Measurements from ENCODE around the gene BPHL.
"Not testable (repeated sequence)": the region's sequence is repeated elsewhere in the genome, so short reads cannot be mapped to it uniquely, and the experiment has no call there.

Gene BPHL

DNA sequence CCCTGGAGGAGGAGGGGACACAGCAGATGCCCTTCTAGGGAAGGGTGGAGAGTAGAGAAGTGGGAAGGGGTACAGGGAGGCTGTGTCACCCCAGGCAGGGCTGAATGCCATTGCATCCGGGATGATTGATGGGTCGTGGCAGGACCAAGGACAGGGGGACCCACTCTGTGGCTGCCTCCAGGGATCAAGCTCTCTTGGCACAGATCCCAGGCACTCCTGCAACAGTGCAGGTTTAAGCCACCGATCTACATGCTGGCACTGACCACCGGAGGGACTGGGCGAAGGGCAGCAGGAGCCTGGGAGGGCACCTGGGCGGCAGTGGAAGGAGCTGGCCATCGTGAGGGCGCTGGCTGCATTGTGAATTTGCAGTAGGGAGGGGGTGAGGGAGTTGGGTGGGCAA lies 61.4 kb downstream of the BPHL start:
- DNase-seq (ENCODE audit: low read depth in 2 of 2) = not testable (repeated sequence)

DNA sequence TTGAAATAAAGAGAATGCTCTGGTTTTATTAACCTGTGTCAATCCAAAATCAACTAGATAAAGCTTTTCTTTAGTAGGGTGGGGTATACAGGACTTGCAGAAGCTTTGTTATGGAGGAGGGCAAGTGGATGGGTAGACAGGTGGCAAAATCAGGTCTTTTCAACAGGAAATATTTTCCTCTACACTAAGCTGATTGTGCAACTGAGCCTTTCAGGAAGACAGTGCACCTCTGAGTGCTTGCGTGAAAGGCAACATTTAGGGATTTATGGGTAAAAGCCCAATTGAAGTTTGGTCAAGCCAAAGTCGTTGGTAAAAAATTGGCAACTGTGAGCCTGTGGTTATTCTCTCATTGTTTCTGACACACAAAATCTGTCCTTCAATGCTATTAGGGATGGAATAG lies 62.6 kb downstream of the BPHL start:
- no peak for DNase-seq (ENCODE audit: low read depth in 2 of 2)

DNA sequence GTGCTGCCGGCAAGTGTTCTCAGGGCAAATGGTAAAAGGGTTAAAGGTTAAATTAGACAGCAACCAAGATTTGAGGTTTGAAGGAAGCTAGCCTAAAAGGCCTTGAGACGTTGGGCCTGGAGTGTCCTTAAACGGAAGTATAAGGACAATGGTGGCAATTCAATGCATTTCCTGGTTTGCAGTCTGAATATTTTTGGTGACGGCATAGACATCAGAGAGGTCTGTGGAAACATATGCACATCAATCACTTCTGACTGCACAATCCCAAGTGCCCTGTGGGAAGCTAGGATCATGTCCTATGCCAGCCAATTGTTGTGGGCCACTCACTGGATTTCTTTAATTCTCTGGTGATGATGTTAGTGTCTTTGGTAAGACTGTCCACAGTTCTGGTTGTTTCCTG lies 64.6 kb downstream of the BPHL start:
- no peak for DNase-seq (ENCODE audit: low read depth in 2 of 2)

DNA sequence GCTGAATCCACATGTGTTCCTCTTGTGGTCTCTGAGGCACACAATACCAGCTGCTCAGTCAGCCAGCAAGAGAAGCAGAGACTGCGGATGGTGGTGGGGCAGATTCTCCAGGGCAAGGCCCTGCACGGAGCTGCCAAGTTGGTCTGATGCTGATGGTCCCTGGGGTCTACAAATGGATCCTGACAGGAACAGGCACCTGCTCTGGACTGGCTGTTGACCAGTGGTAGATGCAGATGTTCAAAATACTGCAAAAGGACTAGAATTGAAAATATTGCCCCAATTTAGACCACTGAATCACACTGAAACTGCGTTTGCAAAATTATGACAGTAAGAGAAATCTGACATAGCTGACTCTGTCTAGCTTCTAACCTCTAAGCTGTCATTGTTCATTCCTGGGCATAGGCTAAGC lies 68.5 kb downstream of the BPHL start:
- no peak for DNase-seq (ENCODE audit: low read depth in 2 of 2)

DNA sequence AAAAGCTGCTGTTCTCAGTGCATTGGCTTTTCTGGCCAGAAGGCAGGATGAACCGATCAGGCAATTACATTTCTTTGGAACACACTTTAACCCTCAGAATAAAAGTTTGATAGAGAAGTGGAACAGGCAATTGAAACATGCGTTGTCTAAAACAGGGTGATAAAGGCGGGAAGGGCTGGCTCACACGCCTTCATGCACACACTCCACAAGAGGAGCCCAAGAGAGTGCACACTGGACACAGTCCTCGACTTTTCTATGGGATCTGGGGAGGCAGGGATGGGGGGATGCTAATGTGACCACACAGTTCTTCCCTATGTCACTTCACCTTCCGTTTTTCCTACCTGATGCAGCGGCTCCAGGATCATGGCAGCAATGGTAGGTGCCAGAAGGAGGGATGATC lies 69.8 kb downstream of the BPHL start:
- no peak for DNase-seq (ENCODE audit: low read depth in 2 of 2)

DNA sequence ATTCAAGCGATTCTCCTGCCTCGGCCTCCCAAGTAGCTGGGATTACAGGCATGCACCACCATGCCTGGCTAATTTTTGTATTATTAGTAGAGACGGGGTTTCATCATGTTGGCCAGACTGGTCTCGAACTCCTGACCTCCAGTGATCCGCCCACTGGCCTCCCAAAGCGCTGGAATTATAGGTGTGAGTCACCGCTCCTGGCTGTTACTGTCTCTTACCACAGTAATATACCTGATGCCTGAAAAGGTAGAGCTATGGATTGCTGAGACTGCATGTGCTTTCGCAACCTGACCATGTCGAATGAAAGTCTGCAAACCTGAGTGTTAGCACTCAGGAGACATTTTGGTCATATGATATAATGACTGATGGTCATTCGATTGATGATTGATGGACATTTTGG lies 70.7 kb downstream of the BPHL start:
- DNase-seq (ENCODE audit: low read depth in 2 of 2) = not testable (repeated sequence)

DNA sequence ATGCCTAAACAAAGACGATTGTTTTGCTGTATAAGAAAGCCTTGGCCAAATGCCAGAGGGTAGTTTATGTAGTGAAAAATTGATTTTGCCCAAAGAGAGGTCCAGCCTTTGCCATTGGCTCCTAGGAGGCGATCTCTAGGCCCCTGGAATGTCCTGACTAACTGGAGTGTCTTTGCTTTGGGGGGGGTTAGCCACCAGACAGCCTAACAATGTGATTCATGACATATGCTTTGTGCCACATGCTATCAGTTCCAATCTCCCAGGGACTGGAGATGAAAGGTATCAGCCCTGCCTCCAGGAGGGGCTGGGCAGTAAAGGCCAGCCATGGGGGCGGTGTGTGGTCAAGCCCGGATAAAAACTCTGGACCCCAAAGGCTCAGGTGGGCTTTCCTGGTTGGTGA lies 71.5 kb downstream of the BPHL start:
- no peak for DNase-seq (ENCODE audit: low read depth in 2 of 2)

DNA sequence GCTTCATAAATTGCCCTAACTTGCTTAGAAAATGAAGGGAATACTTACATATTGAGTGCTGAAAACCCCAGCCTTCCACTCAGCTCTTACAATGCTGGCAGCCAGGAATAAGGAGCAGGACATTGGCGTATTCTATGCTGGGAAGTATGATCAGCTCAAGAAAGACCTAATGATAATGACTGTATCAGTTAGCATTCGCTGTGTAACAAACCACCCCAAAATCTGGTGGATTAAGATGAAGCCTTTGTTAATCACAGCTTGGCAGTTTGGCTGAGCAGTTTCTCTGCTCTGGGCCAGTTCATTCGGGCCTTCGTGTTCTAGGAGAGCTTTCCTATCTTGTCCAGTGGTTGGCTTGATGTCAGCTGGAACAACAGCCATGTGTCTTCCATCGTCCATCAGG lies 72.3 kb downstream of the BPHL start:
- no peak for DNase-seq (ENCODE audit: low read depth in 2 of 2)

DNA sequence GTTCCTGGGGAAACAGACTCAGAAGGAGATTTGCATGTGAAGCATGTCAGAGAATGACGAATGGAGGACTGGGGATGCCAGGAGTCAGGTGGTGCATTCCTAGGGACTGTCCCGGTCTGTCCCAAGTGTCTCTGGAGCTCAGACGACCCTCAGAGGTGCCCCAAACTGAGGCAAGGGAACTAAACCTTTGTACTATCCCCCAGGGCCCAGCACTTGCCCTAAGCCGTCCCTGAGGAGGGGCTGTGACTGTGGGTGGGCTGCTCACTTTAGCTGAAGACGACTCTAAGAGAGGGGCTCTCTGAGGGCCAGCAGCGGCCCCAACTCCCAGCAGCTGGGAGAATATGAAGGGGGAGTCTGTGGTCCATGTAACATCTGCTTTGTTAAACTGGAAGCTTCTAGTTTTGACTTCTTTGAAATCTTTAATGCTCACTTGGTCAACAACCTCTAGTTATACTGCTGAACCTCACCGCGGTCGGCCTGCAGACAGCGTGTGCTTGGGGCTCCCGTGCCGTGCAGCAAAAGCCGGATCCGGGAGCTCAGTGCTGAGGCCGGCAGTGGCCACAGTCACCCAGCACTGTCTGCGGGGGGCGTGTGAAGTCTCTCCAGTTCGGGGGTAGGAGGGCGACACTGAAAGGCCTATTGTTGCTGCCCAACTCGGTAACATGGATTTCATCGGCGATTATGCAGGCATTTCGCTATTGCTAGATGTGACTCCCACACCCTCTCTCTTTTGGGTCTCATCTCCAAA lies 74.8 kb downstream of the BPHL start:
- no peak for DNase-seq (ENCODE audit: low read depth in 2 of 2)

DNA sequence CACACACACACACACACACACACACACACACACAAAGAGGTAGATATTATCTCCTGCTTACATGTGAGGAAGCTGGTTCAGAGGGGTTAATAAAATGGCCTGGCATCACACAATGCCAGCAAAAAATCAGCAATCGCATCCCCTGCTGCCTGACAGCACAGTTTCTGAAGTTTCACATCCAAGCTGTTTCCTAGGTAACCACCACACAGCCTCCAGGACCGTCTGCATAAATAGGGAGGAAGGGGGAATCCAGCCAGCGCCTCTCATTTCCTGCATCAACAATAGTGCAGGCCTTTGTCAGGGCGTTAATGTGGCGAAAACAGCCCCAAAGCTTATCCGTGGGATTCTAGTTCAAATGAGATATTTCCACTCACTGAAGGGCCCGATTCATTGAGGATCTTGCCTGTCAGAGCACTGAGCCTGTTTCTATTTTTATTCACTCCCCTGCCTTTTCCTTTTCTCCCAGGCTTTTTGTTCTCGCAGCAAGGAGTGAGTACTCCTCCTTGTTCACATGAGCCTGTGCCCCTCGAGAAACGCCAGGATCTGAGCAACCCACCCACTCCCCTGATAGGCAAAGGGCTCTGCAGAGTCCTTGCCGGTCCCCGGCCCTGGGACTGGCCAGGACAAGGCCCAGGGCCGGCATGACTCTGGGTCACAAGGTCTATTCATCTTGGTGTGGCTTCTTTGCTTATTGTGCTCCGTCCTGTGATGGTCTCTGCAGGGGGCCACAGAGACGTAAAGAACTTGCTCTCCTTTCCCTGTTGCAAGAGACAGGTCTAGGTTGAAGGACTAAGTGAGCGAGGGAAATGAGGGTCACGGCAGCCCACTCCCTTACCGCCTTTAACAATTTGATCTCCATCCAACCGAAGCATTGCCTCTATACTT lies 76.3 kb downstream of the BPHL start:
- DNase-seq (ENCODE audit: low read depth in 2 of 2) = no peak

DNA sequence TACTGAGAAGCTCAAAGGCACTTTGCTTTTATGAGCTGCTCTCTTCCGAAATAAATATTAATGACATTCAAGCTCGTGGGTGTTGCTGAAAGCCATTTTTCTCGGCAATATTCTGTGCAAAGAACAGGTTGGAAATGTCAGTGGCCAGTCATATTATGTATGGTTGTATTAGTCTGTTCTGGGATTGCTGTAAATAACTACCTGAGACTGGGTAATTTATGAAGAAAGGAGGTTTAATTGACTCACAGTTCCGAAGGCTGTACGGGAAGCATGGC lies 76.8 kb downstream of the BPHL start:
- no peak for DNase-seq (ENCODE audit: low read depth in 2 of 2)

DNA sequence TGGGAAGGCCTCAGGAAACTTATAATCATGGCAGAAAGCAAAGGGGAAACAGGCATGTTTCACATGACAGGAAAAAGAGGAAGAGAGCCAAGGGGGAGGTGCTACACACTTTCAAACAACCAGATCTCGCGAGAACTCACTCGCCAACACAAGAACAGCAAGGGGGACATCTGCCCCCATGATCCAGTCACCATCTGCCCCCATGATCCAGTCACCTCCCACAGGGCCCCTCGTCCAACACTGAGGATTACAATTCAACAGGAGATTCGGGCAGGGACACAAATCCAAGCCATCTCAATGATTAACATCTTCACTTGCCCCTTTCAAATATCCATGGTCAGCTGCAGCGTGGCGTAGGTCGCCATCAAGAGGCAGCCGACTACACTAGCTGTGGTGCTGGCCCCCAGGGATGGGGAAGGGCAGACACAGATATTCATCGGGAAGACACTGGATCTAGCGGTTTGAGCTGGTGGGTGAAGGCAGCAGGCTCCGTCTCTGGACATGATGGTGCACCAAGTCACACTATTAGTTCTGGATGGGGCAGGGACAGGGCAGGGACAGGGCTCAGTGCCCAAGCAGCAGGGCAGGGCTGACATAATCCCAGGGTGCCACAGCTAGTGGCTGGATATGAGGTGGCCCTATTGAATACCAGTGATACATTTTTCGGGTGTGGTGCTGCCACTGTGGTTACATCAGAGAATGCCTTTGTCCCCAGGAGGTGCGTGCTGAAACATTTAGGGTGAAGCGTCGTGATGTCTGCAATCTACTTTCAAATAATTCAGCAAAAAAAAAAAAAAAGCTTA lies 77.4 kb downstream of the BPHL start:
- DNase-seq (ENCODE audit: low read depth in 2 of 2) = no peak

DNA sequence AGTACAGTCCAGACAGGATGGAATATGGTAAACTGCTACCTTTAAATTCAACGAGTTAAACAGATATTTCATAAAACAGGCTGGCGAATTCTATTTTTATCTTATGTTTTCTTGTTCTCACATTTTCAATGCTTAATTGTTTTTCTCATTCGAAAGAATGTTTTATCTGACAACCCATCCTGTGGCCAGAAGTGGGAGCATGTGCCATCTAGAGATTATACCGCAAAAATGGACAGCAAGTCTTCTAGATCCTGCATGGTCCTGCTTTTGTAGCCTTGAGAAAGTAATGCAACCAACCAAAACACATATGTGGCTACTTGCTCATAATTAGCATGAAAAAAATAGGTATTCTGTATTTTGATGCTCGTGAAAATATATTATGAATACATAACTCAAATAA lies 78.3 kb downstream of the BPHL start:
- DNase-seq (ENCODE audit: low read depth in 2 of 2) = no peak

DNA sequence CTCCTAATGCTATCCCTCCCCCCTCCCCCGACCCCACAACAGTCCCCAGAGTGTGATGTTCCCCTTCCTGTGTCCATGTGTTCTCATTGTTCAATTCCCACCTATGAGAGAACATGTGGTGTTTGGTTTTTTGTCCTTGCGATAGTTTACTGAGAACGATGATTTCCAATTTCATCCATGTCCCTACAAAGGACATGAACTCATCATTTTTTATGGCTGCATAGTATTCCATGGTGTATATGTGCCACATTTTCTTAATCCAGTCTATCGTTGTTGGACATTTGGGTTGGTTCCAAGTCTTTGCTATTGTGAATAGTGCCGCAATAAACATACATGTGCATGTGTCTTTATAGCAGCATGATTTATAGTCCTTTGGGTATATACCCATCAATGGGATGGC lies 79.2 kb downstream of the BPHL start:
- DNase-seq (ENCODE audit: low read depth in 2 of 2) = not testable (repeated sequence)

DNA sequence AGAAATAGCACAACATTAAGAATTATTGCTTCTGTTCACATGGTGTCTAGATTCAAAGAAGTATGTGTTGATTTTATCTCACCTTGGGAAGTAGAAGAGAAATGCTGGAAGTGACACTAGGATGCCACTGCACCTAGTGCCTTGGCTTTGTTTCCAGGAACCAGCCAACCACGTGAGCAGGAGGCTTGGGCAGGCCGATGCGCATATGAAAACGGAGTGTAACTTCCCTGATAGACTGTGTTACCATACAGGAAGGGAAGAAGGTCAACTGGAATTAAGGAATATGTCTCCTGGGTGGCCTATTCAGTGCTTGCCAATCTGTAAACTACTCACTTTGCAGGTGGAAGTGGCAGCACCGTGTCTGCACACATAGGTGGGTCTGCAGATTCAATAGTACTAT lies 80.9 kb downstream of the BPHL start:
- DNase-seq (ENCODE audit: low read depth in 2 of 2) = no peak

DNA sequence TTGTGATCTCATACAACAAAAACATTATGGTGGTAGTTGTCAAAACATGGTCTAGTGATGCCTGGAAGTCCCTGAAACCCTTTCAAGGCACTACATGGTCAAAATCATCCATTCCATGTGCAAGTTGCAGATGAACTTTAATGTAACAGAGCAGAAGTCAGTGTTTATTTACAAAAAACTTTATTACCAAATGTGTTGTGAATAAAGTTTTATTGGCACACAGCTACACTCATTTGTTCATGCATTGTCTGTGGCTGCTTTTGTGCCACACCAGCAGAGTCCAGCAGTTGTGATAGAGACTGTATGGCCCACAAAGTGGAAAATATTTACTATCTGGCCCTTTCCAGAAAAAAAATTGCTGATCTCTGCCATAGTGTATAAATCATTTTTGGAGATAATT lies 82.2 kb downstream of the BPHL start:
- DNase-seq (ENCODE audit: low read depth in 2 of 2) = no peak

DNA sequence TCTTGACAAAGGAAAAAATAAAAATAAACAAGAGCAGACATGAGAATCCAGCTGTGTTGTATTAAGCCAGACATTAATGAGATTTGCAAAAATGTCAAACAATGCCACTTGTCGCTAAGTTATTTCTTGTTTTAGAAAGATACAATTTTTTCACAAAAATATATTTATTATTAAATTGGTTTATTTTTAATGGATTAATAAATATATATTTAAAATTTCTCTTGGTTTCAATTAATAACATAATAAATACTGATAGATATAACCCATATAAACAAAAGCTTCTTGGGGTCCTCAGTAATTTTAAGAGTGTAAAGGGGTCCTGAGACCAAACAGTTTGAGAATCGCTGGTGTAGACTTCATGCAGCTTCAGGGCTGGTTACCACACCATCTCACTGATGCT lies 82.9 kb downstream of the BPHL start:
- no peak for DNase-seq (ENCODE audit: low read depth in 2 of 2)
